WTC11 (cell line): ENCODE results near the gene ADGRB3. TPM values are rescaled to one million over a fixed set of nuclear protein-coding genes. Genes with fewer than 3 reads are reported as not detected.

Experiments used
- ATAC-seq: fragments of 200-7000 bp; cut with Tn5 transposase; 2 replicates; pipeline ENCODE4 v1.10.0; 2021; ENCODE audit warnings: mild to moderate bottlenecking, moderate library complexity
- CTCF ChIA-PET: fragments of 300-600 bp; sonication (Branson Sonifier 250); formaldehyde crosslinking; loops from one replicate; lab custom pipeline; 2021; ENCODE audit warnings: antibody characterized with exemption; lab: Charles Lee
- POLR2A ChIA-PET: fragments of 350-600 bp; sonication (Branson Sonifier 250); formaldehyde crosslinking; loops from one replicate; lab custom pipeline; 2021; ENCODE audit warnings: antibody characterized with exemption; lab: Charles Lee
- DNase-seq: peaks from one replicate; pipeline ENCODE4 v3.0.0; 2021; ENCODE audit warnings: low spot score
- H3K27ac Mint-ChIP-seq: 2 replicates; pipeline ENCODE4 v1.8.0; 2021; ENCODE audit warnings: mixed read lengths
- H3K27me3 Mint-ChIP-seq: 2 replicates; pipeline ENCODE4 v1.8.0; 2021; ENCODE audit warnings: low read depth, mild to moderate bottlenecking, moderate library complexity, mixed read lengths
- H3K36me3 Mint-ChIP-seq: 2 replicates; pipeline ENCODE4 v1.8.0; 2021; ENCODE audit warnings: mixed read lengths
- H3K4me1 Mint-ChIP-seq: 2 replicates; pipeline ENCODE4 v1.8.0; 2022; ENCODE audit warnings: mixed read lengths
- H3K4me3 Mint-ChIP-seq: 2 replicates; pipeline ENCODE4 v1.8.0; 2021; ENCODE audit warnings: mild to moderate bottlenecking, moderate library complexity, mixed read lengths
- H3K9me3 Mint-ChIP-seq: 2 replicates; pipeline ENCODE4 v1.8.0; 2021; ENCODE audit warnings: mixed read lengths
- CBFB ChIP-seq: sonication (generic); formaldehyde crosslinking; IDR thresholded peaks from 2 replicates; pipeline ENCODE4 v1.8.1; 2022; ENCODE audit warnings: mild to moderate bottlenecking, low read depth, missing genetic modification reagents
- CREB1 ChIP-seq: sonication (generic); formaldehyde crosslinking; IDR thresholded peaks from 2 replicates; pipeline ENCODE4 v1.8.0; 2023; ENCODE audit warnings: mild to moderate bottlenecking, missing genetic modification reagents
- EMX1 ChIP-seq: fragments of 250-450 bp; sonication (Bioruptor Pico); IDR thresholded peaks from 2 replicates; pipeline ENCODE4 v1.8.0; 2021; ENCODE audit warnings: mild to moderate bottlenecking
- GRHL2 ChIP-seq: fragments of 250-450 bp; sonication (Bioruptor Pico); IDR thresholded peaks from 2 replicates; pipeline ENCODE4 v1.8.0; 2022; ENCODE audit warnings: mild to moderate bottlenecking, moderate library complexity; ENCODE audit not compliant: insufficient replicate concordance, severe bottlenecking
- GTF2I ChIP-seq: fragments of 250-450 bp; sonication (Bioruptor Pico); conservative IDR thresholded peaks from 2 replicates; pipeline ENCODE4 v1.4.0; 2021; ENCODE audit warnings: mild to moderate bottlenecking
- HMGA2 ChIP-seq: fragments of 250-450 bp; sonication (Bioruptor Pico); IDR thresholded peaks from 2 replicates; pipeline ENCODE4 v1.4.0; 2021; ENCODE audit warnings: mild to moderate bottlenecking, moderate library complexity
- MYBL2 ChIP-seq: sonication (generic); formaldehyde crosslinking; IDR thresholded peaks from 2 replicates; pipeline ENCODE4 v1.8.1; 2023; ENCODE audit warnings: mild to moderate bottlenecking, moderate library complexity, missing genetic modification reagents
- NFYB ChIP-seq: sonication (generic); formaldehyde crosslinking; conservative IDR thresholded peaks from 2 replicates; pipeline ENCODE4 v1.8.0; 2022; ENCODE audit warnings: low read depth, missing genetic modification reagents
- NR3C1 ChIP-seq: sonication (generic); formaldehyde crosslinking; conservative IDR thresholded peaks from 2 replicates; pipeline ENCODE4 v1.8.1; 2023; ENCODE audit warnings: low read depth, mild to moderate bottlenecking, missing genetic modification reagents
- TEAD1 ChIP-seq: sonication (generic); formaldehyde crosslinking; IDR thresholded peaks from 2 replicates; pipeline ENCODE4 v1.8.0; 2022; ENCODE audit warnings: mild to moderate bottlenecking, missing genetic modification reagents
- ZNF263 ChIP-seq: sonication (generic); formaldehyde crosslinking; IDR thresholded peaks from 2 replicates; pipeline ENCODE4 v1.8.1; 2022; ENCODE audit warnings: low read depth, mild to moderate bottlenecking, moderate library complexity, missing genetic modification reagents
- ZNF396 ChIP-seq: fragments of 250-450 bp; sonication (Bioruptor Pico); IDR thresholded peaks from 2 replicates; pipeline ENCODE4 v1.8.0; 2021; ENCODE audit warnings: mild to moderate bottlenecking, moderate library complexity, borderline replicate concordance
- ZNF423 ChIP-seq: fragments of 250-450 bp; sonication (Bioruptor Pico); IDR thresholded peaks from 2 replicates; pipeline ENCODE4 v2.1.2; 2022; ENCODE audit warnings: mild to moderate bottlenecking, moderate library complexity
- ZNF671 ChIP-seq: fragments of 250-450 bp; sonication (Bioruptor Pico); IDR thresholded peaks from 2 replicates; pipeline ENCODE4 v1.8.0; 2021; ENCODE audit warnings: mild to moderate bottlenecking
- total RNA-seq: library from RNA; stranded (reverse); gene quantifications from 3 replicates; pipeline ENCODE4 v1.2.3, GENCODE V29; 2021
- TF ChIP-seq, protein P1 (sequence below): fragments of 200-600 bp; IDR thresholded peaks from 2 replicates; pipeline ENCODE4 v1.8.0; 2022; ENCODE audit warnings: antibody characterized with exemption
- TF ChIP-seq, protein P2 (sequence below): sonication (generic); formaldehyde crosslinking; IDR thresholded peaks from 2 replicates; pipeline ENCODE4 v1.8.1; 2022; ENCODE audit warnings: mild to moderate bottlenecking, moderate library complexity, missing genetic modification reagents
- TF ChIP-seq, protein P3 (sequence below): sonication (generic); formaldehyde crosslinking; IDR thresholded peaks from 2 replicates; pipeline ENCODE4 v1.8.1; 2022; ENCODE audit warnings: missing genetic modification reagents, borderline replicate concordance
- TF ChIP-seq, protein P4 (sequence below): sonication (generic); formaldehyde crosslinking; IDR thresholded peaks from 2 replicates; pipeline ENCODE4 v1.8.0; 2023; ENCODE audit warnings: mild to moderate bottlenecking, missing genetic modification reagents
- TF ChIP-seq, protein P5 (sequence below): fragments of 250-450 bp; sonication (Bioruptor Pico); IDR thresholded peaks from 2 replicates; pipeline ENCODE4 v1.9.0; 2021; ENCODE audit warnings: mild to moderate bottlenecking
- TF ChIP-seq, protein P6 (sequence below): sonication (generic); formaldehyde crosslinking; IDR thresholded peaks from 2 replicates; pipeline ENCODE4 v1.8.1; 2022; ENCODE audit warnings: low read depth, mild to moderate bottlenecking, moderate library complexity, missing genetic modification reagents, borderline replicate concordance
- TF ChIP-seq, protein P7 (sequence below): sonication (generic); formaldehyde crosslinking; IDR thresholded peaks from 2 replicates; pipeline ENCODE4 v1.8.0; 2022; ENCODE audit warnings: mild to moderate bottlenecking, missing genetic modification reagents

ADGRB3 gene
- total RNA-seq, 1 experiment from 2014 or later: 1.9 TPM

DNA sequence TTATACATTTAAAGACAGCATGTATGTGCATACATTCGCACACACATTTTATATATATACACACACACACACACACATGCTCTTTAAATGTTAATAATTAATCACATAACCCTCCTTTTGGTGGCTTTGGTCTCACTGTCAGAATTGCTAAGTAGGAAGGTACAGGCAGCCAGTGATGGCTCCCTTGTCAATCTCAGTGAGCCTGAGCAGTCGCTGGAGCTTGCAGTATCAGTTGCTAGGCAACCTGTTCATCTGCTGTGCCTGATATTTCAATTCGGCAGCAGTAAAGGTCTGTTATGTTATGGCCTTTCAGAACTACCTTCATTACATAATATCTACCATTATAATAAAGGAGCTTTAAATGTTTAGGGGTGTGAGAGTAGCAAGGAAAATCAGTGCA, 787.4 kb downstream of the ADGRB3 start (continued):
- TF ChIP-seq, protein P1, sequence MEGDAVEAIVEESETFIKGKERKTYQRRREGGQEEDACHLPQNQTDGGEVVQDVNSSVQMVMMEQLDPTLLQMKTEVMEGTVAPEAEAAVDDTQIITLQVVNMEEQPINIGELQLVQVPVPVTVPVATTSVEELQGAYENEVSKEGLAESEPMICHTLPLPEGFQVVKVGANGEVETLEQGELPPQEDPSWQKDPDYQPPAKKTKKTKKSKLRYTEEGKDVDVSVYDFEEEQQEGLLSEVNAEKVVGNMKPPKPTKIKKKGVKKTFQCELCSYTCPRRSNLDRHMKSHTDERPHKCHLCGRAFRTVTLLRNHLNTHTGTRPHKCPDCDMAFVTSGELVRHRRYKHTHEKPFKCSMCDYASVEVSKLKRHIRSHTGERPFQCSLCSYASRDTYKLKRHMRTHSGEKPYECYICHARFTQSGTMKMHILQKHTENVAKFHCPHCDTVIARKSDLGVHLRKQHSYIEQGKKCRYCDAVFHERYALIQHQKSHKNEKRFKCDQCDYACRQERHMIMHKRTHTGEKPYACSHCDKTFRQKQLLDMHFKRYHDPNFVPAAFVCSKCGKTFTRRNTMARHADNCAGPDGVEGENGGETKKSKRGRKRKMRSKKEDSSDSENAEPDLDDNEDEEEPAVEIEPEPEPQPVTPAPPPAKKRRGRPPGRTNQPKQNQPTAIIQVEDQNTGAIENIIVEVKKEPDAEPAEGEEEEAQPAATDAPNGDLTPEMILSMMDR: no peak
- TF ChIP-seq HMGA2 (CRISPR knock-in tag) (no peak), NR3C1 (CRISPR knock-in tag) (no peak), EMX1 (no peak)

DNA sequence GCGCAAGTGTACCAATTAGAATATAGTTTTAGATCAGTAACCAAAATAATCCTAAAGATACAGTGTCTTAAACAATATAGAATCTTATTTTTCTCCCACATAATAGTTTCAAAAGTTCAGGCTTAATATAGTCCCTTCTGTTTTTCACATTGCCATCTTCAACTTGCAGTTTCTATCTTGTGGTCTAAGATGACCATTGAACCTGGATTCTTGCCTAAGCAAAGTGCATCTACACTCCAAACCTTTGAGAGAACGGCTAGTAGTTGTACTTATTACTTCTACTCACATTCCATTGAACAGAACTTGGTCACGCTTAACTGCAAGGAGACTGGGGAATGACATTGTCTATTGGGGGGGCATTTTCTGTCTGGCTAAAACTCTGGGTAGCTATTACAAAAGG, 788.7 kb downstream of the ADGRB3 start:
- no peak for TF ChIP-seq ZNF423
- TF ChIP-seq, protein P2, sequence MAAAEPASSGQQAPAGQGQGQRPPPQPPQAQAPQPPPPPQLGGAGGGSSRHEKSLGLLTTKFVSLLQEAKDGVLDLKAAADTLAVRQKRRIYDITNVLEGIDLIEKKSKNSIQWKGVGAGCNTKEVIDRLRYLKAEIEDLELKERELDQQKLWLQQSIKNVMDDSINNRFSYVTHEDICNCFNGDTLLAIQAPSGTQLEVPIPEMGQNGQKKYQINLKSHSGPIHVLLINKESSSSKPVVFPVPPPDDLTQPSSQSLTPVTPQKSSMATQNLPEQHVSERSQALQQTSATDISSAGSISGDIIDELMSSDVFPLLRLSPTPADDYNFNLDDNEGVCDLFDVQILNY (CRISPR knock-in tag): no peak
- TF ChIP-seq TEAD1: no peak
- TF ChIP-seq ZNF263: no peak
- TF ChIP-seq, protein P3, sequence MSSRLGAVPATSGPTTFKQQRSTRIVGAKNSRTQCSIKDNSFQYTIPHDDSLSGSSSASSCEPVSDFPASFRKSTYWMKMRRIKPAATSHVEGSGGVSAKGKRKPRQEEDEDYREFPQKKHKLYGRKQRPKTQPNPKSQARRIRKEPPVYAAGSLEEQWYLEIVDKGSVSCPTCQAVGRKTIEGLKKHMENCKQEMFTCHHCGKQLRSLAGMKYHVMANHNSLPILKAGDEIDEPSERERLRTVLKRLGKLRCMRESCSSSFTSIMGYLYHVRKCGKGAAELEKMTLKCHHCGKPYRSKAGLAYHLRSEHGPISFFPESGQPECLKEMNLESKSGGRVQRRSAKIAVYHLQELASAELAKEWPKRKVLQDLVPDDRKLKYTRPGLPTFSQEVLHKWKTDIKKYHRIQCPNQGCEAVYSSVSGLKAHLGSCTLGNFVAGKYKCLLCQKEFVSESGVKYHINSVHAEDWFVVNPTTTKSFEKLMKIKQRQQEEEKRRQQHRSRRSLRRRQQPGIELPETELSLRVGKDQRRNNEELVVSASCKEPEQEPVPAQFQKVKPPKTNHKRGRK (CRISPR knock-in tag): no peak
- no peak for TF ChIP-seq GTF2I (CRISPR knock-in tag)
- TF ChIP-seq, protein P4, sequence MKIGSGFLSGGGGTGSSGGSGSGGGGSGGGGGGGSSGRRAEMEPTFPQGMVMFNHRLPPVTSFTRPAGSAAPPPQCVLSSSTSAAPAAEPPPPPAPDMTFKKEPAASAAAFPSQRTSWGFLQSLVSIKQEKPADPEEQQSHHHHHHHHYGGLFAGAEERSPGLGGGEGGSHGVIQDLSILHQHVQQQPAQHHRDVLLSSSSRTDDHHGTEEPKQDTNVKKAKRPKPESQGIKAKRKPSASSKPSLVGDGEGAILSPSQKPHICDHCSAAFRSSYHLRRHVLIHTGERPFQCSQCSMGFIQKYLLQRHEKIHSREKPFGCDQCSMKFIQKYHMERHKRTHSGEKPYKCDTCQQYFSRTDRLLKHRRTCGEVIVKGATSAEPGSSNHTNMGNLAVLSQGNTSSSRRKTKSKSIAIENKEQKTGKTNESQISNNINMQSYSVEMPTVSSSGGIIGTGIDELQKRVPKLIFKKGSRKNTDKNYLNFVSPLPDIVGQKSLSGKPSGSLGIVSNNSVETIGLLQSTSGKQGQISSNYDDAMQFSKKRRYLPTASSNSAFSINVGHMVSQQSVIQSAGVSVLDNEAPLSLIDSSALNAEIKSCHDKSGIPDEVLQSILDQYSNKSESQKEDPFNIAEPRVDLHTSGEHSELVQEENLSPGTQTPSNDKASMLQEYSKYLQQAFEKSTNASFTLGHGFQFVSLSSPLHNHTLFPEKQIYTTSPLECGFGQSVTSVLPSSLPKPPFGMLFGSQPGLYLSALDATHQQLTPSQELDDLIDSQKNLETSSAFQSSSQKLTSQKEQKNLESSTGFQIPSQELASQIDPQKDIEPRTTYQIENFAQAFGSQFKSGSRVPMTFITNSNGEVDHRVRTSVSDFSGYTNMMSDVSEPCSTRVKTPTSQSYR (CRISPR knock-in tag): no peak
- TF ChIP-seq, protein P5, sequence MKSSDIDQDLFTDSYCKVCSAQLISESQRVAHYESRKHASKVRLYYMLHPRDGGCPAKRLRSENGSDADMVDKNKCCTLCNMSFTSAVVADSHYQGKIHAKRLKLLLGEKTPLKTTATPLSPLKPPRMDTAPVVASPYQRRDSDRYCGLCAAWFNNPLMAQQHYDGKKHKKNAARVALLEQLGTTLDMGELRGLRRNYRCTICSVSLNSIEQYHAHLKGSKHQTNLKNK (CRISPR knock-in tag): no peak
- TF ChIP-seq, protein P6, sequence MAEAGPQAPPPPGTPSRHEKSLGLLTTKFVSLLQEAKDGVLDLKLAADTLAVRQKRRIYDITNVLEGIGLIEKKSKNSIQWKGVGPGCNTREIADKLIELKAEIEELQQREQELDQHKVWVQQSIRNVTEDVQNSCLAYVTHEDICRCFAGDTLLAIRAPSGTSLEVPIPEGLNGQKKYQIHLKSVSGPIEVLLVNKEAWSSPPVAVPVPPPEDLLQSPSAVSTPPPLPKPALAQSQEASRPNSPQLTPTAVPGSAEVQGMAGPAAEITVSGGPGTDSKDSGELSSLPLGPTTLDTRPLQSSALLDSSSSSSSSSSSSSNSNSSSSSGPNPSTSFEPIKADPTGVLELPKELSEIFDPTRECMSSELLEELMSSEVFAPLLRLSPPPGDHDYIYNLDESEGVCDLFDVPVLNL (CRISPR knock-in tag): no peak
- DNase-seq (no peak), ATAC-seq (no peak)
- Mint-ChIP-seq H3K27ac (no peak overlapping the region), H3K36me3 (no peaks in the 10 kb centered on the region), H3K27me3 (no peaks in the 10 kb centered on the region), H3K9me3 (no peaks in the 10 kb centered on the region), H3K4me3 (no peak overlapping the region), H3K4me1 (peaks cover 15% of the 10 kb centered on the region; the same call in 1 of the 2 replicates)
- ChIA-PET POLR2A (no interaction called here), CTCF (no interaction called here)

DNA sequence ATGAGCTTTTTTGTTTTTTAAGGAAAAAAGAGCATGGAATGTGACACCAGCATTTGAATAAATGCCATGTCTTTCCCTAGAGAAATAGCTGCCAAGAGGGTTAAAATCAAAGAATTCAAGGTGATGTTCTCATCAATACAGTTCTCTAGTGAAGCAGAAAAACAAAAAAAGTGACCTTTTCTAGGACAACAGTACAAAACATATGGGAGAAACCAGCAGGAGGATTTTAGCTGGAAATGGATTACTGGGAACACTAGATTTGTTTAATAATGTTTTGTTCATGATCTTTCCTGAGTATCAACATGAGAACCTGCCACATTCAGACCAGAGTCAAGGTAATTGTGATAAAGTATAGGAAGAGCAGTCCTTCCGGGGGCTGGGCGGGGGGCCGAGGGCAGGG, 789.5 kb downstream of the ADGRB3 start:
- CTCF ChIA-PET: interaction anchor here (0.7 kb wide), 1 partner anchor 113 kb away, joined by 3 read pairs; no protein-coding TSS in a partner anchor
- H3K9me3 Mint-ChIP-seq: no peaks in the 10 kb centered on the region
- TF ChIP-seq, protein P7, sequence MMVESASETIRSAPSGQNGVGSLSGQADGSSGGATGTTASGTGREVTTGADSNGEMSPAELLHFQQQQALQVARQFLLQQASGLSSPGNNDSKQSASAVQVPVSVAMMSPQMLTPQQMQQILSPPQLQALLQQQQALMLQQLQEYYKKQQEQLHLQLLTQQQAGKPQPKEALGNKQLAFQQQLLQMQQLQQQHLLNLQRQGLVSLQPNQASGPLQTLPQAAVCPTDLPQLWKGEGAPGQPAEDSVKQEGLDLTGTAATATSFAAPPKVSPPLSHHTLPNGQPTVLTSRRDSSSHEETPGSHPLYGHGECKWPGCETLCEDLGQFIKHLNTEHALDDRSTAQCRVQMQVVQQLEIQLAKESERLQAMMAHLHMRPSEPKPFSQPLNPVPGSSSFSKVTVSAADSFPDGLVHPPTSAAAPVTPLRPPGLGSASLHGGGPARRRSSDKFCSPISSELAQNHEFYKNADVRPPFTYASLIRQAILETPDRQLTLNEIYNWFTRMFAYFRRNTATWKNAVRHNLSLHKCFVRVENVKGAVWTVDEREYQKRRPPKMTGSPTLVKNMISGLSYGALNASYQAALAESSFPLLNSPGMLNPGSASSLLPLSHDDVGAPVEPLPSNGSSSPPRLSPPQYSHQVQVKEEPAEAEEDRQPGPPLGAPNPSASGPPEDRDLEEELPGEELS (CRISPR knock-in tag): no peak
- TF ChIP-seq MYBL2 (CRISPR knock-in tag): no peak
- TF ChIP-seq NFYB: no peak
- TF ChIP-seq CREB1 (CRISPR knock-in tag): no peak
- TF ChIP-seq GTF2I (CRISPR knock-in tag): no peak
- no peak for TF ChIP-seq CBFB (CRISPR knock-in tag)
- no peak for TF ChIP-seq ZNF671 (CRISPR knock-in tag)
- no peak for TF ChIP-seq ZNF396 (CRISPR knock-in tag)
- TF ChIP-seq, protein P1: no peak
- no peak for TF ChIP-seq GRHL2 (CRISPR knock-in tag)
- TF ChIP-seq TEAD1: no peak
- TF ChIP-seq, all 79 proteins: peak for 0

More for the DNA sequence above, 789.5 kb downstream of the ADGRB3 start:
- Mint-ChIP-seq H3K4me1 (peaks cover 15% of the 10 kb centered on the region; the same call in 1 of the 2 replicates), H3K36me3 (no peaks in the 10 kb centered on the region), H3K27me3 (no peaks in the 10 kb centered on the region), H3K4me3 (no peak overlapping the region), H3K27ac (no peak overlapping the region)
- DNase-seq (no peak), ATAC-seq (no peak)
- POLR2A ChIA-PET: no interaction called here
